HepG2 (cell line): Measurements from ENCODE around the gene MB. TPM values are rescaled to one million over a fixed set of nuclear protein-coding genes. Genes with fewer than 3 reads are reported as not detected.

Source experiments
- ATAC-seq: fragments of 200-7000 bp; cut with Tn5 transposase; 3 replicates; pipeline ENCODE4 v1.9.1; 2020; ENCODE audit warnings: mild to moderate bottlenecking, moderate library complexity
- BruUV-seq: library from RNA; stranded (reverse); fragments of 400-500 nt; replicated peaks from 2 replicates; lab custom pipeline; 2021; lab: Mats Ljungman, UMichigan
- CTCF ChIA-PET: fragments of 300-600 bp; formaldehyde crosslinking; extraction: SDS; loops from one replicate; lab custom pipeline; 2021; ENCODE audit warnings: low total read pairs, inconsistent platforms, low intra/inter-chr PET ratio; lab: Yijun Ruan, JAX
- POLR2A ChIA-PET: fragments of 350-600 bp; sonication (Branson Sonifier 250); formaldehyde crosslinking; loops from one replicate; lab custom pipeline; 2020; ENCODE audit warnings: antibody characterized with exemption, inconsistent platforms; lab: Yijun Ruan, JAX
- DNase-seq: peaks from one replicate; pipeline ENCODE4 v3.0.0-alpha.2; 2015; ENCODE audit warnings: low spot score
- FAIRE-seq: peaks from 3 replicates; lab custom pipeline; 2011; peaks lifted over from hg19 to GRCh38; lab: Jason Lieb, UNC
- H2AFZ ChIP-seq: one replicate; pipeline ENCODE4 v1.6.1; 2011; ENCODE audit warnings: low read length, inconsistent platforms
- H3K27ac ChIP-seq: fragments of 300-600 bp; 3 replicates; pipeline ENCODE4 v1.8.0; 2011; ENCODE audit warnings: mixed run types, mild to moderate bottlenecking, mixed read lengths, low read length, inconsistent platforms; ENCODE audit not compliant: insufficient read depth; ENCODE audit errors: extremely low read length
- H3K27me3 ChIP-seq, 2 experiments: fragments of 200-600 bp in 1 of 2; 2 replicates in 1 of 2; 3 replicates in 1 of 2; pipeline versions ENCODE4 v1.6.0 to v1.8.0; 2011; ENCODE audit warnings: low read length in 2 of 2, mild to moderate bottlenecking in 2 of 2, moderate library complexity in 2 of 2, inconsistent platforms in 1 of 2; ENCODE audit not compliant: insufficient read depth in 2 of 2, control insufficient read depth in 1 of 2
- H3K36me3 ChIP-seq, 2 experiments: fragments of 200-600 bp in 1 of 2; replicated peaks in 1 of 2; 2 replicates in 1 of 2; 3 replicates in 1 of 2; pipeline versions ENCODE4 v1.5.1 to v1.8.0; 2011; ENCODE audit warnings: low read length in 2 of 2, inconsistent platforms in 1 of 2; ENCODE audit not compliant: insufficient read depth in 2 of 2, control insufficient read depth in 1 of 2
- H3K4me1 ChIP-seq: 2 replicates; pipeline ENCODE4 v1.5.1; 2012; ENCODE audit warnings: low read length, inconsistent platforms; ENCODE audit not compliant: insufficient read depth
- H3K4me2 ChIP-seq: 2 replicates; pipeline ENCODE4 v1.6.0; 2011; ENCODE audit warnings: low read depth, low read length, inconsistent platforms
- H3K4me3 ChIP-seq, 3 experiments: fragments of 200-600 bp in 1 of 3; sonication (generic), shearing (Covaris generic) in 1 of 3; replicated peaks in 1 of 3; 2 replicates each; pipeline ENCODE4 v1.5.1; 2011 to 2016; ENCODE audit warnings: low read length in 3 of 3, inconsistent platforms in 2 of 3, low read depth in 2 of 3, mild to moderate bottlenecking in 2 of 3, control low read depth in 1 of 3, mixed read lengths in 1 of 3; ENCODE audit not compliant: insufficient read depth in 1 of 3
- H3K79me2 ChIP-seq: one replicate; pipeline ENCODE4 v1.6.1; 2011; ENCODE audit warnings: low read length, inconsistent platforms; ENCODE audit not compliant: insufficient read depth
- H3K9ac ChIP-seq: 2 replicates; pipeline ENCODE4 v1.6.0; 2011; ENCODE audit warnings: mild to moderate bottlenecking, low read depth, low read length, inconsistent platforms; ENCODE audit not compliant: insufficient read depth
- H3K9me3 ChIP-seq: 2 replicates; pipeline ENCODE4 v1.5.1; 2012; ENCODE audit warnings: mild to moderate bottlenecking, low read length
- H4K20me1 ChIP-seq: 2 replicates; pipeline ENCODE4 v1.6.0; 2011; ENCODE audit warnings: inconsistent platforms, mild to moderate bottlenecking, low read length, moderate library complexity; ENCODE audit not compliant: insufficient read depth
- CCAR2 ChIP-seq: fragments of 200-400 bp; formaldehyde crosslinking; optimal IDR thresholded peaks from 2 replicates; pipeline ENCODE3; 2018; ENCODE audit warnings: low read depth, mild to moderate bottlenecking, low read length, moderate library complexity
- HES4 ChIP-seq: sonication (generic); formaldehyde crosslinking; IDR thresholded peaks from 2 replicates; pipeline ENCODE4 v1.9.0; 2021; ENCODE audit warnings: mild to moderate bottlenecking, missing genetic modification reagents, borderline replicate concordance
- JUN ChIP-seq: sonication (generic); formaldehyde crosslinking; IDR thresholded peaks from 2 replicates; pipeline ENCODE4 v1.4.0; 2020; ENCODE audit warnings: mild to moderate bottlenecking, missing genetic modification reagents
- MYNN ChIP-seq: sonication (generic); formaldehyde crosslinking; IDR thresholded peaks from 2 replicates; pipeline ENCODE4 v1.4.0; 2020; ENCODE audit warnings: mild to moderate bottlenecking, low read depth, missing genetic modification reagents
- REST ChIP-seq, 2 experiments: IDR thresholded peaks; 2 replicates each; pipeline ENCODE4 v1.6.1; 2011 to 2012; ENCODE audit warnings: low read length in 2 of 2, borderline replicate concordance in 1 of 2, low read depth in 1 of 2, mild to moderate bottlenecking in 1 of 2, moderate library complexity in 1 of 2
- SAFB2 ChIP-seq: sonication (generic); formaldehyde crosslinking; IDR thresholded peaks from 2 replicates; pipeline ENCODE4 v1.5.1; 2020; ENCODE audit warnings: missing genetic modification reagents, low read depth, mild to moderate bottlenecking, borderline replicate concordance
- SRF ChIP-seq: IDR thresholded peaks from 2 replicates; pipeline ENCODE4 v1.6.1; 2011; ENCODE audit warnings: mild to moderate bottlenecking, low read depth, low read length, moderate library complexity
- TFDP1 ChIP-seq: IDR thresholded peaks from 2 replicates; pipeline ENCODE4 v1.6.1; 2016; ENCODE audit warnings: missing compliant biosample characterization, missing genetic modification reagents, borderline replicate concordance
- U2AF2 ChIP-seq: fragments of 200-400 bp; formaldehyde crosslinking; IDR thresholded peaks from 2 replicates; pipeline ENCODE4 v1.6.1; 2017; ENCODE audit warnings: low read depth, mild to moderate bottlenecking, low read length
- ZNF136 ChIP-seq: sonication (generic); formaldehyde crosslinking; IDR thresholded peaks from 2 replicates; pipeline ENCODE4 v1.8.1; 2022; ENCODE audit warnings: low read depth, mild to moderate bottlenecking, moderate library complexity, missing genetic modification reagents
- ZNF607 ChIP-seq: sonication (generic); formaldehyde crosslinking; IDR thresholded peaks from 2 replicates; pipeline ENCODE4 v1.5.1; 2020; ENCODE audit warnings: missing genetic modification reagents, mild to moderate bottlenecking, borderline replicate concordance
- WGBS: methylation state at CpG from one replicate; pipeline ENCODE4 v1.1.6; 2017; ENCODE audit warnings: low lambda C conversion rate; 5-methylcytosine and 5-hydroxymethylcytosine counted together
- in situ Hi-C: cut with HindIII; loops from 2 replicates; pipeline ENCODE4 v1.10.0; 2017; ENCODE audit warnings: low pct_unique_long_range_greater_than_20kb; ENCODE audit not compliant: extremely low pct_ligation_motif_present
- intact Hi-C: fragments of 100-400 bp; cut with micrococcal nuclease; formaldehyde crosslinking; loops from one replicate; pipeline ENCODE4 v1.10.0; 2022; ENCODE audit not compliant: unreplicated experiment
- polyA plus RNA-seq, 8 experiments: library from polyadenylated mRNA; depleted of rRNA in 3 of 8; stranded (reverse) in 7 of 8; unstranded in 1 of 8; fragments of >200 nt; fragmentation: Illumina TruSeq in 4 of 8; extraction: Trizol in 4 of 8; gene quantifications; 2 replicates each; pipeline versions ENCODE4 v1.2.1 to v1.2.3, GENCODE V29; 2011 to 2016; ENCODE audit warnings: low read depth in 4 of 8, missing spikeins in 1 of 8, mixed read lengths in 1 of 8; ENCODE audit not compliant: insufficient read depth in 1 of 8
- total RNA-seq, 5 experiments: library from RNA; depleted of rRNA; stranded (reverse); fragments of >200 nt; fragmentation: Illumina TruSeq; extraction: Trizol; gene quantifications; 2 replicates each; pipeline ENCODE4 v1.2.3, GENCODE V29; 2016; ENCODE audit warnings: low read depth in 1 of 5

Gene MB
- total and polyA plus RNA-seq, 2 of the 13 experiments (the other 11 are each of a cell fraction or from before 2014, with no cell fraction given), result 0.07 TPM; not detected in 1

GRCh38 chr22:35637254-35637653, 20.1 kb upstream of the MB start:
- no peak for DNase-seq
- intact Hi-C loops (no loop called here), in situ Hi-C loops (loop anchor here (10.0 kb wide), 2 partner anchors 98 to 198 kb away; no protein-coding TSS in a partner anchor)
- Histone ChIP-seq H3K79me2 (no peaks in the 10 kb centered on the region), H3K9me3 (no peaks in the 10 kb centered on the region), H3K4me3 (no peak overlapping the region), H3K9ac (no peak overlapping the region), H4K20me1 (no peaks in the 10 kb centered on the region), H2AFZ (no peak overlapping the region), H3K4me1 (peaks cover 43% of the 10 kb centered on the region), H3K27me3 (no peaks in the 10 kb centered on the region; a peak in 1 of 5 replicates), H3K36me3 (no peaks in the 10 kb centered on the region), H3K27ac (no peak overlapping the region), H3K4me2 (no peak overlapping the region)
- CTCF ChIA-PET, result no interaction called here
- BruUV-seq, result no TSS peak
- no peak for FAIRE-seq
- WGBS, result 50% methylated on average over 5 of the region's 5 CpGs
- POLR2A ChIA-PET, result no interaction called here
- TF ChIP-seq ZNF136 (CRISPR knock-in tag) (no peak), HES4 (CRISPR knock-in tag) (no peak), MYNN (CRISPR knock-in tag) (no peak), REST (IDR thresholded peaks at IDR 0.05; ENCODE audit: borderline replicate concordance in 1 of 2, low read depth in 1 of 2, low read length in 2 of 2) (no peak), SRF (no peak), SAFB2 (CRISPR knock-in tag) (no peak), CCAR2 (no peak), TFDP1 (CRISPR knock-in tag) (no peak), JUN (no peak), U2AF2 (no peak), ZNF607 (CRISPR knock-in tag) (no peak)
- no peak for ATAC-seq
